Airway epithelial cell (primary cell): ENCODE results near the gene CTAG1B. TPM values are rescaled to one million over a fixed set of nuclear protein-coding genes. Genes with fewer than 3 reads are reported as not detected.

Experiments used
- total RNA-seq: library from RNA; depleted of rRNA; stranded (reverse); fragments of >200 nt; gene quantifications from 2 replicates; pipeline ENCODE4 v1.2.3, GENCODE V29; 2015

The CTAG1B gene
- total RNA-seq, result not detected in 2 replicates

GRCh38 chrX:154619182-154619581 is at the start of gene CTAG1B:
Gene CTAG1B, minus strand, starts transcription at chrX:154619282. Its CDS starts 64 bp downstream, at chrX:154619218.

DNA sequence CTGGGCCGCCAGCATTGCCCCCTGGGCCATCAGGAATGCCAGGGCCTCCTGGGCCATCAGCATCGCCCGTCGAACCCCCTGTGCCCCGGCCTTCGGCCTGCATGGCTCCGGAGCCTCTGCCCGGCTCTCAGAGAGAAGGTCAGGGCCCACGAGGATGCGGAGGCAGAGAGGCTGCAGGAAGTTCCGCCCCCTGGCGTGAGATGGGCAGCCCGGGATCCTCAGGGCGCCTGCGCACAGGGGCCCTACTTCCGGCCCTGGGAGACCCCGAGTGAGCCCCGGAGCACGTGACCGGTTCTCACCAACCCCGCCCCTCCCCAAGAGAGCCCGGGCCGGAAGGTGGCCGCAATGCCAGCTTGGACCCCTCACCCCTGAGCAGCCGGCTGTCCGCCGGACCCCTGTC is 34.3 kb upstream of the CTAG1B start, which contains the start of gene CTAG2:
TSS of gene CTAG2 (minus strand) at position 167 of the 400 bp plus-strand sequence. CDS start at position 103, 64 bp downstream.

GRCh38 chrX:154584585-154585183 is 34.4 kb downstream of the CTAG1B start, which contains the start of gene CTAG1A:
Gene CTAG1A, plus strand, starts transcription at chrX:154585133. Its CDS starts 74 bp downstream, at chrX:154585207.

Other genes with a start within 250 kb of the CTAG1B start
- gene FLNA, start 244.6 kb downstream of the CTAG1B start, total RNA-seq, result 1,129 and 1,478 TPM in 2 replicates
- gene EMD, start 240.0 kb downstream of the CTAG1B start, total RNA-seq, result 50.6 and 72.9 TPM in 2 replicates
- gene RPL10, start 220.9 kb downstream of the CTAG1B start, total RNA-seq, result 4,888 and 5,415 TPM in 2 replicates
- gene DNASE1L1, start 210.0 kb downstream of the CTAG1B start, total RNA-seq, result 30.2 and 32.3 TPM in 2 replicates
- 27.9 and 32.9 TPM in 2 replicates for gene TAFAZZIN, start 207.7 kb downstream of the CTAG1B start, total RNA-seq
- 37.4 and 39.4 TPM in 2 replicates for gene ATP6AP1, start 190.6 kb downstream of the CTAG1B start, total RNA-seq
- gene GDI1, start 182.1 kb downstream of the CTAG1B start, total RNA-seq, result 59.5 and 89.4 TPM in 2 replicates
- gene FAM50A, start 175.1 kb downstream of the CTAG1B start, total RNA-seq, result 29.0 and 30.7 TPM in 2 replicates
- 4.4 and 16.2 TPM in 2 replicates for gene PLXNA3, start 161.0 kb downstream of the CTAG1B start, total RNA-seq
- 50.3 and 51.3 TPM in 2 replicates for gene LAGE3, start 140.0 kb downstream of the CTAG1B start, total RNA-seq
- gene UBL4A, start 132.7 kb downstream of the CTAG1B start, total RNA-seq, result 46.0 and 50.6 TPM in 2 replicates
- 27.4 and 40.8 TPM in 2 replicates for gene SLC10A3, start 128.7 kb downstream of the CTAG1B start, total RNA-seq
- gene FAM3A, start 103.0 kb downstream of the CTAG1B start, total RNA-seq, result 43.7 and 48.7 TPM in 2 replicates
- gene G6PD, start 72.4 kb downstream of the CTAG1B start, total RNA-seq, result 97.4 and 109 TPM in 2 replicates
- 8.9 and 9.7 TPM in 2 replicates for gene IKBKG, start 71.7 kb downstream of the CTAG1B start, total RNA-seq
- not detected in 2 replicates for gene CTAG1A, start 34.1 kb downstream of the CTAG1B start, total RNA-seq
- gene CTAG2, start 34.3 kb upstream of the CTAG1B start, total RNA-seq, result not detected in 2 replicates
- not detected in 2 replicates for gene GAB3, start 131.8 kb upstream of the CTAG1B start, total RNA-seq
- gene DKC1, start 143.6 kb upstream of the CTAG1B start, total RNA-seq, result 57.5 and 78.6 TPM in 2 replicates
- 0.46 and 2.5 TPM in 2 replicates for gene MPP1, start 186.2 kb upstream of the CTAG1B start, total RNA-seq
- gene SMIM9, start 215.4 kb upstream of the CTAG1B start, total RNA-seq, result not detected in 2 replicates